Measurements from ENCODE around the gene LPP. TPM values are rescaled to one million over a fixed set of nuclear protein-coding genes. Genes with fewer than 3 reads are reported as not detected.

LPP gene
- polyA plus RNA-seq, 1 experiment = 76.3 TPM

DNA sequence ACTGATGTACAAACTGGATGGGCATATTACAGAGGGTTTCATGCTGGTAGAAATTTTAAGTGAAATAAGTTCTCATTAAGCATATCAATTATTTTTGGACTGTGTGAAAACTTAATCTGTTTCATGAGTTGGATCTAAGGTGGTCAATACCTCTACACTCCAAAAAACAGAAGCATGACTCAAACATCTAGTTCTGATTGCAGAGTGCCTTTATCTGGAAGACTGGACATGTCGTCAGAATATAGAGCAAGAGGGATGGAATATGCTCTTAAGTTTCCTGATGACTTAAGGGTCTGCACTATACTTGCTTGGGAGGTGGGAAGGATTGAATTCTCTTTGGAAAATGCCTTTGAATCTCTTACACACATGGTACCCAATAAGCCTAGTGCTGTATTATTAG is 138.3 kb downstream of the LPP start:
- TF ChIP-seq, protein P1, sequence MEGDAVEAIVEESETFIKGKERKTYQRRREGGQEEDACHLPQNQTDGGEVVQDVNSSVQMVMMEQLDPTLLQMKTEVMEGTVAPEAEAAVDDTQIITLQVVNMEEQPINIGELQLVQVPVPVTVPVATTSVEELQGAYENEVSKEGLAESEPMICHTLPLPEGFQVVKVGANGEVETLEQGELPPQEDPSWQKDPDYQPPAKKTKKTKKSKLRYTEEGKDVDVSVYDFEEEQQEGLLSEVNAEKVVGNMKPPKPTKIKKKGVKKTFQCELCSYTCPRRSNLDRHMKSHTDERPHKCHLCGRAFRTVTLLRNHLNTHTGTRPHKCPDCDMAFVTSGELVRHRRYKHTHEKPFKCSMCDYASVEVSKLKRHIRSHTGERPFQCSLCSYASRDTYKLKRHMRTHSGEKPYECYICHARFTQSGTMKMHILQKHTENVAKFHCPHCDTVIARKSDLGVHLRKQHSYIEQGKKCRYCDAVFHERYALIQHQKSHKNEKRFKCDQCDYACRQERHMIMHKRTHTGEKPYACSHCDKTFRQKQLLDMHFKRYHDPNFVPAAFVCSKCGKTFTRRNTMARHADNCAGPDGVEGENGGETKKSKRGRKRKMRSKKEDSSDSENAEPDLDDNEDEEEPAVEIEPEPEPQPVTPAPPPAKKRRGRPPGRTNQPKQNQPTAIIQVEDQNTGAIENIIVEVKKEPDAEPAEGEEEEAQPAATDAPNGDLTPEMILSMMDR (IDR thresholded peaks at IDR 0.05; ENCODE audit: low read depth, low read length) = no peak
- Histone ChIP-seq H3K4me3 (ENCODE audit: low read depth, low read length) (no peak overlapping the region), H3K27me3 (ENCODE audit: control insufficient read depth, insufficient read depth, low read length) (no peaks in the 10 kb centered on the region), H3K27ac (ENCODE audit: low read depth, low read length) (no peak overlapping the region), H3K9me3 (ENCODE audit: control insufficient read depth, insufficient read depth, low read length) (no peaks in the 10 kb centered on the region)
- ChIA-PET POLR2A (no interaction called here), CTCF (interaction anchor here (1.4 kb wide), 1 partner anchor 544 kb away, joined by 3 read pairs; no protein-coding TSS in a partner anchor)
- DNase-seq (ENCODE audit: low read depth, low spot score) = no peak

DNA sequence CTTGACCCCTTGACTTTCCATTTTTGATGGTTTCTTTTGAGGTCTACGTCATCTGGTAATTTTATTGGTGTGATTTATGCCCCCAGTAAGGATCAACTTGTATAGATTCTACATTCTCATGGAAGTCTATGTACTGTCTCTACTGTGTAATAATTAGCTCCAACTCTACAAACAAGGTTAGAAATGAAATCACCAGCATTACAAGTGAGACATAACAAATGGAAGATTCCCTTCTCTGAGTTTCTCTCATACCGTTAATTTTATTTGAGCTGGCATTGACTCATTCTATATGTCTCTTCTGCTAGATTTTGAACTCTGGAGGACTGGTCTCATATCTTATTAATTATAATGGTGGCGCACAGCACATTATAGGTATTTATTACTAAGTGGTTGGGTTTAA is 138.9 kb downstream of the LPP start:
- POLR2A ChIA-PET = no interaction called here
- no peak overlapping the region for H3K27ac ChIP-seq (ENCODE audit: low read depth, low read length)
- CTCF ChIA-PET = interaction anchor here (1.1 to 1.5 kb wide), 3 partner anchors 12 to 550 kb away, joined by 3 to 6 read pairs (median 3); no protein-coding TSS in a partner anchor
- no peak overlapping the region for H3K4me3 ChIP-seq (ENCODE audit: low read depth, low read length)
- no peaks in the 10 kb centered on the region for H3K9me3 ChIP-seq (ENCODE audit: control insufficient read depth, insufficient read depth, low read length)
- H3K27me3 ChIP-seq (ENCODE audit: control insufficient read depth, insufficient read depth, low read length) = no peaks in the 10 kb centered on the region
- DNase-seq (ENCODE audit: low read depth, low spot score) = no peak
- TF ChIP-seq, protein P1 (IDR thresholded peaks at IDR 0.05; ENCODE audit: low read depth, low read length) = no peak

DNA sequence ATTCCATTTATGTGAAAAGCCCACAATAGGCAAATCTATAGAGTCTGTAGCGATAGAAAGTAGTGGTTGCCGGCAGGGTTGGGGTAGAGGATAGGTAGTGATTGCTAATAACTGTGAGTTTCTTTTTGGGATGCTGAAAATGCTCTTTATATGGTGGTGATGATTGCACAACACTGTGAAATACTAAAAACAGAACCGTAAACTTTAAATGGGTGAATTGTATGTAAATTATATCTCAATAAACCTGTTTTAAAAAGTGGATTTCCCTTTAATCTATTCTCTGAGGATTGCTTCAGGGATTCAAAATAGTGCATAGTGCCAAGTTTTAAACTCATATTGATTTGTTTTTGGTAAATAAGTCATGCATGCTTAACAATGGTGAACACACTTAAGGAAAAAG is 140.2 kb downstream of the LPP start:
- H3K9me3 ChIP-seq (ENCODE audit: control insufficient read depth, insufficient read depth, low read length) = no peaks in the 10 kb centered on the region
- ChIA-PET POLR2A (interaction anchor here (1.0 kb wide), 1 partner anchor 27 kb away, joined by 4 read pairs; no protein-coding TSS in a partner anchor), CTCF (interaction anchor here (1.0 to 1.5 kb wide), 4 partner anchors 545 to 661 kb away, joined by 4 to 9 read pairs (median 5); no protein-coding TSS in a partner anchor)
- H3K27me3 ChIP-seq (ENCODE audit: control insufficient read depth, insufficient read depth, low read length) = no peaks in the 10 kb centered on the region
- TF ChIP-seq, protein P1 (IDR thresholded peaks at IDR 0.05; ENCODE audit: low read depth, low read length) = no peak
- H3K27ac ChIP-seq (ENCODE audit: low read depth, low read length) = no peak overlapping the region
- no peak for DNase-seq (ENCODE audit: low read depth, low spot score)
- no peak overlapping the region for H3K4me3 ChIP-seq (ENCODE audit: low read depth, low read length)

DNA sequence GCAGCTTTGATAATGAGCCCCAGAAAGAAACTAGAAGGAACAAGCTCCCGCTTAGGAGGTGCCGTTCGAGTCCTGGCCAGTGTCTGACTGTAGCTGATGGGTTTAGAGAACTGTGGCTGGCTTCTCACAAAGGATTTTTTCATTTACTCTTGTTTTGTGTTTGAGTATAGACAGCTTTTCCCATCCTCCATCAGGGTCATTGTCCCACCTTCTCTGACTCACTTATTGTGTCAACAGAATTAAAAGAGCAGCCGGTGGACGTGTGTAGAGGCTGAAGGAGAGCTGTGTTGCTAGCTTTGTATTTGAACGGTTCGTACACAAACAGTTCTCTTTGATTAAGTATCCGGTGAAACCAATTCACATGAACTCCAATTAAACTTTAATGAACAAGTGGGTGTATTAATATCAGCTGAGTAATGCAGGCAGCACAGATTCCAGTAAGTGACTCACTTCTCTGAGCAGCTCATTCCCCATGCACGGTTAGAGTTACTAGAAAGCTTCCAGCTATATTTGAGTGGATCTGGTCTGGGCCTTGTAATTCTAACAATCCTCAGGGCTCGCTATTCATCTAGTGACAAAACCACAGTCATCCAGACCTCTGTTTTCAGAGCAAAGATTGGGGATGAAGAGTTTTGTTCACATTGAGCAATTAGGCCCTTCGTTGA is 141.0 kb downstream of the LPP start:
- Histone ChIP-seq H3K9me3 (ENCODE audit: control insufficient read depth, insufficient read depth, low read length) (no peaks in the 10 kb centered on the region), H3K27ac (ENCODE audit: low read depth, low read length) (peak overlapping the region; percentile 92), H3K27me3 (ENCODE audit: control insufficient read depth, insufficient read depth, low read length) (no peaks in the 10 kb centered on the region), H3K4me3 (ENCODE audit: low read depth, low read length) (peak overlapping the region; percentile 26)
- POLR2A ChIA-PET = interaction anchor here (0.7 to 1.0 kb wide), 2 partner anchors 28 to 34 kb away, joined by 3 to 4 read pairs; no protein-coding TSS in a partner anchor
- CTCF ChIA-PET = interaction anchor here (0.5 to 1.3 kb wide), 4 partner anchors 35 to 660 kb away, joined by 3 to 9 read pairs (median 4); no protein-coding TSS in a partner anchor
- TF ChIP-seq, protein P1 (IDR thresholded peaks at IDR 0.05; ENCODE audit: low read depth, low read length) = no peak
- peak; percentile 79 for DNase-seq (ENCODE audit: low read depth, low spot score)

DNA sequence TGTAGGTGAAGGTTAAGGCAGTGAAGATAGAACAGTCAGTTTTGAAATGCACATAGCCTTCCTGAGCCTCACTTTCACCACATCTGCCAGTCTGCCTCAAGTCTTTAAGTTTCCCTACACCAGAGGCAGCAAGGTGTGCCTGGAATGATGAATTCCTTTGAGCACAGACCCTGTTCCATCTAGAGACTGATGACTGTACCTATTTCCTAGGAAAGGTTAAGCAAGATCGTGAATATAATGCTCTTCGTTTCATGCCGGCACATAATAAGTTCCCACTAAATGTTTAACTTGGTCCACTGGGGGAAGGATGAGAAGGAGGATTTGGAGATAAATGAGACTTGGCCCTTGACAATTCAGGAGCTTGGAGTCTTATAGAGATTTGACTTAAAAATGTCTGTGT is 141.9 kb downstream of the LPP start:
- Histone ChIP-seq H3K27me3 (ENCODE audit: control insufficient read depth, insufficient read depth, low read length) (no peaks in the 10 kb centered on the region), H3K9me3 (ENCODE audit: control insufficient read depth, insufficient read depth, low read length) (no peaks in the 10 kb centered on the region), H3K27ac (ENCODE audit: low read depth, low read length) (peak overlapping the region; percentile 92), H3K4me3 (ENCODE audit: low read depth, low read length) (no peak overlapping the region)
- POLR2A ChIA-PET = interaction anchor here (1.1 kb wide), 1 partner anchor 9 kb away, joined by 3 read pairs; no protein-coding TSS in a partner anchor
- DNase-seq (ENCODE audit: low read depth, low spot score) = no peak
- TF ChIP-seq, protein P1 (IDR thresholded peaks at IDR 0.05; ENCODE audit: low read depth, low read length) = no peak
- CTCF ChIA-PET = interaction anchor here (2.2 kb wide), 1 partner anchor 555 kb away, joined by 11 read pairs; no protein-coding TSS in a partner anchor
